GM21723 (cell line): Measurements from ENCODE around the gene PHRF1.
"Not testable (repeated sequence)": the region's sequence is repeated elsewhere in the genome, so short reads cannot be mapped to it uniquely, and the experiment has no call there.

Experiments
- ATAC-seq: cut with Tn5 transposase; IDR thresholded peaks from one replicate; pipeline ENCODE4 v1.9.1; 2021; ENCODE audit warnings: mild to moderate bottlenecking, moderate library complexity; ENCODE audit not compliant: unreplicated experiment

The PHRF1 gene

DNA sequence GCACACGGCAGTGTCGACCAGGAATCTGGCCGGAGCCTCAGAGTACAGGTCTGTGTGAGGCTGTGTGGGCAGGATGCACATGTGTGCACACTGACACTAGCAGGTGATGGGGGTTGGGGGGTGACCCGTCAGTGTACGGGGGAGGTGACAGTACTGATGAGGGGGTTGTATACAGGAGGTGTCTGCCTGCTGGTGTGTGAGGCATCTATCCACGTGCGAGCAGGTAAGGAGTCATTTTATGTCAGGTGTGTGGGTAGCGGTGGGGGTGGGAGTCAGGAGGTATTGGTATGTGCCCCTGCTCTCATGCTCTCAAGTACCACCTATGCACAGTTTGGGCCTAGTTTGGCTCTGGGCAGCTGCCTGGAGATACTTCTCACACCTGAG is 4.5 kb upstream of the PHRF1 start:
- ATAC-seq: no peak

DNA sequence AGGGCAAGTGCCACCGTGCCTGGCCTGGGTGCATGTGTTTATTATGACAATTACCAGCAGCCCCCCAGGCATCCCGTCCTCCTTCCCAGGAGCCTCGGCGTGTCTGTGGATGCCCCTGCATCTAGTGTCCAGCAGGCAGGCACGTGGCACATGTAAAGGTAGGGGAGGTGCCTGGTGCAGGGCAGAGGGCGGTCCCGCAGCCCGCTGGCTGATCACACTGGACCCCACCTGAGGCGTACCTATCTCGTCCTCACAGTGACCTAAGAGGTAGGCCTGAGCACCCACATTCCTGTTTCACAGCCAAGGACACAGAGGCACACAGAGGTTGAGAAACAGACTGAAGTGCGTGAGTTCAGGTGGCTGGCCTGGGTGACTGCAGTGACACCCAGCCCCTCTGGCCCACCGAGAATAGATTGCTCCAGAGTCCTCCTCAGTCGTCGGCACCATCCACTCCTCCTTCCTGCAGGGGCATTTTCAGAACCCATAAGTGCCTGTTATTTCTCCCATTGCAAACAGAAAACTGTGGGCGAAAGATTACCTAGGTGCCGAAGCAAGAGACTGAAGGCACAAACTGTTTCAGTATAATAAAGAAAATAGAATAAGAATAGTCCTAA is 3.0 kb upstream of the PHRF1 start:
- ATAC-seq: no peak

DNA sequence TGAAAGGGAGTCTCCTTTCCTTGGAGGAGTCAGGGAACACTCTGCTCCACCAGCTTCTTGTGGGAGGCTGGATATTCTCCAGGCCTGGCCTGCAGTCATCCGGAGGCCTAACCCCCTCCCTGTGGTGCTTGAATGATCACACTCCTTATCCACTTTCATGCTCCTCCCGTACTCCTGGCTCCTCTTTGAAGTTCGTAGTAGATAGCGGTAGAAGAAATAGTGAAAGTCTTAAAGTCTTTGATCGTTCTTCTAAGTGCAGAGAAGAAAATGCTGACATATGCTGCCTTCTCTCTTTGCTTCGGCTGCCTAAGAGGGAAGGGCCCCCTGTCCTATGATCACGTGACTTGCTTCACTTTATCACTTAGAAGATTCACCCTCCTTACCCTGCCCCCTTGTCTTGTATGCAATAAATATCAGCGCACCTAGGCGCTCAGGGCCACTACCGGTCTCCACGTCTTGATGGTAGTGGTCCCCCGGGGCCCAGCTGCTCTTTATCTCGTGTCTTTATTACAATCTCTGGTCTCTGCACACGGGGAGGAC is 2.2 kb upstream of the PHRF1 start:
- not testable (repeated sequence) for ATAC-seq

DNA sequence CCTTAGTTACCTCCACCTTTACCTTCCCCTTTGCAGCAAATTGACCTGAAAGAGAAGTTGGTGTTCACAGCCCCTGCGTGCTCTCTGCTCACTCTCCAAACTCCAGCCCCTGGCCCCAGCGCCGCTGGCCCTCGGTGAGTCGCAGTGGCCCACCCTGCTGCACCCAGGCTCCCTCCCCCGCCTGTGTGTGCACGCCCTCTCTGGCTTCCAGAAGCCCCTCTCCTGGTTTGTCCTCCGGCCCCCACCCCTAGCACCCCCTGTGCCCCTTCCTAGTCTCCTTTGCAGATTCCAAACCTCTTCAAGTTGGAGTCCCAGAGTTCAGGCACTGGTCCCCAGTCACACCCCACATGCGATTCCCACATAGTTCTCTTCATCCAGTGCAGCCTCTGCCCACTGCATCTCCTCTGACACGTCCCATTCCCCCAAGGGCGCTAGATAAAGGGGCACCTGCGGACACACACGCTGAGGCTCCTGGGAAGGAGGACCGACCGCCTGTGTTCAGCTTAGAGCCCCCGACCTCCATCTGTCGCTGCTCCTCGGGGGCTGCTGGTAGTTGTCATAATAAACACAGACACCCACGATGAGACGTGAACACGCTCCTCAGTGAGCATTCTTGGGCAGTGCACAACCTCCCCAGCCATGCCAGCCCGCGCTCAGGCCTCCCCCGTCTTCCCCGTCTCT is 1.5 kb upstream of the PHRF1 start:
- ATAC-seq: peak; percentile 3

DNA sequence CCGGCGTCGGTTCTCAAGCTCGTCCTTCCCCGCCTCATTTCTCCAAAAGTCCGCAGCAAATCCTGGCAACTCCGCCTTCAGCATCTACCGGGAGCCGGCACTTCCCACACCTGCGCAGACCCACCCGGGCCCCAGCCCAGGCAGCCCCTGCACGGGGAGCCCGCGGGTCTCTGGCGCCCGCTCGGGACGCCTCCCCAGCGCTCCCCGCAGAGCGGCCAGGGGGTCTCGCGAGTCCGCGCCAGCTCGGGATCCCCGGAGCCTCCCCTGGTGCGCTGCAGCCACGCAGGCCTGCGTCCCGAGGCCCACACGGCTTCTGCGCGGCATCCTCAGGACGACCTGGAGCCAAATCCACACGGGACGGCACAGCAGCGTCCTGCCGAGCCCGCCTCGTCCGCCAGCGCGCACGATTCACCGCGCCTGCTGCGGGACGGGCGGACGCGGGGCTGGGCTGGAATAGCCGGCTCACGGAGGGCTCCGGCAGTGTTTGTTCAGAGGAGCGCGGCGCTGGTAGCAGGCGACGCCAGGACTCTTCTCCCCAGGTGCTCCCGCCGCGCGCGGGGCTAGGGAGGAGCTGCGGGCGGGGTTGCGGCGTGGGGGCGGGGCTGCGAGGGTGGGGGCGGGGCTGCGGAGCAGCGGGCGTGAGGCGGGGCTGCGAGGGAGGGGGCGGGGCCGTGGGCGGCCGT is 816 bp upstream of the PHRF1 start:
- ATAC-seq: peak; percentile 42

DNA sequence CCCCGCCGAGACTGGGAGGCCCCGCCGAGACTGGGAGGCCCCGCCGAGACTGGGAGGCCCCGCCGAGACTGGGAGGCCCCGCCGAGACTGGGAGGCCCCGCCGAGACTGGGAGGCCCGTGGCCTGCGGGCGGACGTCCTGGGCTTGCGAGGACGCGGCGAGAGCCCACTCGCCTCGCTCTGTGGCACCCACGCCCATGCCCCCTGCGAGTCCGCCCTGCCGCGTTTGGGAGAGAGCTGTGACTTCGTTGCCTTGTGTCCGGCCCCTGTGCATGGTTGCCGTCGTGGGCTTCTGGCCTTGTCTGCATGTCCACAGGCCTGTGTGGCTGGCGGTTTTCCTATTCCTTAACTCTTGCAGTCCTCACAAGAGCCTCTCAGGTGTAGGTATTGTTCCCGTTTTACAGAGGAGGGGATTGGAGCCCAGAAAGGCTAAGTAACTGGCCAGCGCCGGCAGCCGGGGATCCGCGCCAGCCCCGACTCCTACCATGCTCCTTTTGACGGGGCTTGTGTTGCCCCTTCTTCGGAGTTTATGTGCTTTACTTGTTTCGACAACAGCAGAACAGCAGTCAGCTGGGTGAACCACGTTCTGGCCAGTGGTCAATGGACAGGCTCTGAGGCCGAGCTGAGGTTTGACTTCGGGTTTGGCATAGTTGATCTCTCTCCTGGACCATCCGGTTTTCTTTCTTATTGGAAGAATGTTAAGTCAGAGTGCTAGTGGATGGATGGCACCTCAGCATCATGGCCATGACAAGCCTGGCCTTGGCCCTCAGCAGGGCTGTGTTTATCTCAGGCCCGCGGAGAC is 741 bp downstream of the PHRF1 start:
- no peak for ATAC-seq

DNA sequence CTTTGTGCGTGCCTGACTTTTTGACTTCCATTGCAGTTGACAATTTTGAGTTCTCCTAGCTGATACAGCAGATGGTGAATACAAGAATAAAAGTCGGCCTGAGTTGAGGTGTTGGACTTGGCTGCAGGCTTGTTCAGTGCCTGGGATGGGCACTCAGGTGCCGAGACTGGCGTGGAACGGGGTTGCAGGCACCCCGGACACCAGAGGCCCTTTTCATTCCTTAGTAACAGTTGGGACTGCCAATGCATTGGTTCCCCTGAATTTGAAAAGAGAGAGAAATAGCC is 1.3 kb downstream of the PHRF1 start:
- ATAC-seq: no peak

DNA sequence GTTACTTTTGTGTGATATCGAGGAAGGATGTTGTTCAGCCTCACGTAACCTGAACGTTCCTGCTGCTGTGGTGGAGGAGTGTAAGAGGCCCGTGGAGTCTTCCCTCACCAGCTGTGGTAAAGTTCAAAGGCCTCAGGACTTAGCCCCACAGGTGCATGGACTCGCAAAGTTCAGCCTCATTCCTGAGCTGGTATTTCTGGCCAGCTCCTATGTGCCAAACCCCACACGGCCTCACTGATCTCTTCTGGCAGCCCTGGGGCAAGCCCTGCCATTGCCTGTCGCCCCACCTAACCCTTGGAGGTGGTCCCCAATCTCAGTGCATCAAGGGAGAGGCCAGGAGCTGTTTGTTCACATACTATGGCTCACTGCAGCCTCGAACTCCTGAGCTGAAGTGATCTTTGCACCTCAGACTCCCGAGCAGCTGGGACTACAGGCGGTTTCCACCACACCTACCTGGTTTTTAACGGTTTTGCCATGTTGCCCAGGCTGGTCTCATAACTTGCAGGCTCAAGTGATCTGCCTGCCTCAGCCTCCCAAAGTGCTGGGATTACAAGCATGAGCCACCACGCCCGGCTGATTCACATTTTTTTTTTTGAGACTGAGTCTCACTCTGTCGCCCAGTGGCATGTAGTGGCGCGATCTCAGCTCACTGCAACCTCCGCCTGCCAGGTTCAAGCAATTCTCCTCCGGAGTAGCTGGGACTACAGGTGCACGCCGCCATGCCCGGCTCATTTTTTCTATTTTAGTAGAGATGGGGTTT is 2.2 kb downstream of the PHRF1 start:
- no peak for ATAC-seq

DNA sequence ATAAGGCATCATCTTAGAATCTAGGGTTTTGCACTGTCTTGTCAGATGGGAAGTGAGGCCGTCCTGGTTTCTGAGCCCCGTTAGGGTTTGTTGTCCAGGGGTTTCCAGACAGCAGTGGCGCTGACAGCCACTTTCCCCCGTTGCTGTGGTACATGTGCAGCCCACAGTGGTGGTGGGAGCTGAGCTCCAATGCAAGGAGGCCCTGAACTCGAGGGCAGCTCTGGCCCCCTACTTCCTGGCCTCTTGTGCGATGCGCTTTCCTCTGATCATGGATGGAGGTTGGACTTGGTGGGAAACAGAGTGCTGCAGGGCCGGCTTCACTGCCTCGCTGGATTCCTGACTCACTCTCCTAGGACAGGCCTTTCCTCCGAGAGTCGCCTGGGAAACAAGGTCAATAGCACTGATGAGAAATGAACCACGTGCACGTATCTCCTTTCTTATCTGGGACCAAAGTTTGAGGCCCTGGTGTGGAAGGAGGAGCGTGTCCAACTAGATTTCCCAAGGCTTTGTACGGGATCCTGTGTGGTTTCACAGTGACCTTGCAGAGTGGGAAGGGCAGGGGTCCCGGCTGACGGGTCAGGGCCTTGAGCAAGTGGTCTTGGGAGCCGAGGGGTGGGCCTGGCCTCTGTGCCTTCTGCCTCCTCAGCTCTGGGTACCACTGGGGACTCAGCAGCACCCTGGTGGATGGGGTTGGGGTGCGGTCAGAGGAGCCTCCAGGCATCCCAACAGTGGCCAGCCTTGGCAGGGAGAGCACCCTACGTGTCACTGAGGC is 3.7 kb downstream of the PHRF1 start:
- ATAC-seq: no peak

DNA sequence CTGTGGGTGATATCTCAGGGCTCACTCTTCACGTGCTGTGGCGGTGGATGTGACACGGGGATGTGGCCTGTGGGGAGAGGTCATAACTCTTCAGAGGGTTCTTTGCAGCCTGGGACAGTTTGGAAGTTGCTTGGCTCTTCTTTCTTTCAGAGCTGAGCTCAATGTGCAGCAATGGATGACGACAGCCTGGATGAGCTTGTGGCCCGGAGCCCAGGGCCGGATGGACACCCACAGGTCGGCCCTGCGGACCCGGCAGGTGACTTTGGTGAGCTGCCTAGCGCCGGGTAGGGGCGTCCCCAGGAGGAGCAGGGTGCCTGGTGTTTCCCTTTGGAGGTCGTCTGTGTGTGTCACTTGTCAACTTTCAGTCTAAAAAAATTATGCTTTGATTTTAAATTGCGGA is 5.1 kb downstream of the PHRF1 start:
- no peak for ATAC-seq

DNA sequence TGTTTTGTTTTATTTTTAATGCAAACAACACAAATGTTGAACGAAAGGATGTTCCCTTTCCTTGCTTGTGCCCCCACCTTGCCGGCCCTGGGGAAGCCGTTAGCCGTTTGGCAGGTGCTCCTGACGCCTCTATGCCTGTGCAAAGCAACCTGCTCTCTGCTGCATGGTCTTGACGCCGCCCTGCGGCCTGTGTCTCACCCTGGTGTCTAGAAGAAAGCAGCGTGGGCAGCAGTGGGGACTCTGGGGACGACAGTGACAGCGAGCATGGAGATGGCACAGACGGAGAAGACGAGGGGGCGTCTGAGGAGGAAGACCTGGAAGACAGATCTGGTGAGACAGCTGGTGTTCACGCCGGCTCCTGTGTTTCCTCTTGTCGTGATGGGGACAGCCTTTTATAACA is 5.5 kb downstream of the PHRF1 start:
- no peak for ATAC-seq

DNA sequence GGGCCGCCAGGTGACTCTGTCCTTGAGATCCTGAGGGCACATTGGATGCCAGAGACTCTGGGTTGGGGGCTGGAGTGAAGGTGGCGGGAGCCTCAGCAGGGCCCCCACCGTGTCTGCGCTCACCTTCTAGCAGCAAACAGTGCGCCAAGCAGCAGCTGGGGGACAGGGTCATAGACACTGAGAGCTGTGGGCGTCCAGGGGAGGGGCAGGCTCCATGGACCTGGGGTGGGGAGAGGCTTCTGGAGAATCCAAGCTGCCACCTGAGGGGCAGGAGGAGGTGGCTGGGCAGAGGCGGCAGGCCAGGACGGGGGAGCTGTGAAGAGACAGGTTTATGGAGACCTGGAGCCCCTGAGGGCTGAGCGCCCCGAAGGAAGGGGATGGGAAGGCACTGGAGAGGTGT is 8.0 kb downstream of the PHRF1 start:
- ATAC-seq: no peak

DNA sequence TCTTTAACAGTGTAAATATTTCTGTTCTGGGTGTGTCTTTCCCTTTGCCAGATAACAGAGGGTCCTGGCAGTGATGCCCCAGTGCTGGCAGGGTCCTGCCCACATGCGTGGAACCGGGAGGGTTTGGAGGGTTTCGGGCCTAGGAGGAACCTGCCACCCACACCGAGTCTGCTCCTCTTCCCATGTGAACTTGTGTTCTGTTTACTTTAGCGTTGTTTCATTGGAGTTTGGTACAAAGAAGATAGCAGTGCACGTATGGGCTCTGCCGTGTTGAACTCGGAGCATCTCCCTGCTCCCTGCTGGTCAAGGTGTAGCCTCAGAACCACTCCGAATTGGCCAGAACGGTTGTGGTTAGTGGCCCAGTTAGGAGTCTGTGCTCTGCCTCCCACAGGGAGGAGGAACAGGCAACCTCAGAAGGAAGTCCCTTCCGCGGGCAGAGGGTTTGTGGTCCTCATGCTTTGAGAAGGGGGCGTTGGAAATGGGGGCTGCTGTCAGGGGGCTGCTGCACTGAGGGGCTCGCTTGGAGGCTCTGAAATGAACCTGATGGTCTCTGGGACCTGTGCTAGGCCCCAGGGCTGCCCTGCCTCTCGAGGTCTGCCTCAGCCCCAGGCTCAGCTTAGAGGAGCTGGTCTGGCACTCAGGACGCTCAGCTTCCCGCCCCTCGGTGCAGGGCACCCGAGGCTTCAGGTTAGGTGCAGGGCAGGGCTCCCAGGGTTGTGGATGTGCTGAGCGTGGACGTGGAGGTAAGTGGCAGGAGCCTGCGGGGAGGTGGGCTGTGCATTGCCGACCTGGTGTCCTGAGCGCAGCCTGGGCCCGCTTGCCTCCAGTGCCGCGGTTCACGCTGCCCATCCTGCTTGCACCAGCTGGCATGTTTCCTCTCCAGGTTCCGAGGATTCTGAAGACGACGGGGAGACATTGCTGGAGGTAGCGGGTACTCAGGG is 10.4 kb downstream of the PHRF1 start:
- no peak for ATAC-seq

DNA sequence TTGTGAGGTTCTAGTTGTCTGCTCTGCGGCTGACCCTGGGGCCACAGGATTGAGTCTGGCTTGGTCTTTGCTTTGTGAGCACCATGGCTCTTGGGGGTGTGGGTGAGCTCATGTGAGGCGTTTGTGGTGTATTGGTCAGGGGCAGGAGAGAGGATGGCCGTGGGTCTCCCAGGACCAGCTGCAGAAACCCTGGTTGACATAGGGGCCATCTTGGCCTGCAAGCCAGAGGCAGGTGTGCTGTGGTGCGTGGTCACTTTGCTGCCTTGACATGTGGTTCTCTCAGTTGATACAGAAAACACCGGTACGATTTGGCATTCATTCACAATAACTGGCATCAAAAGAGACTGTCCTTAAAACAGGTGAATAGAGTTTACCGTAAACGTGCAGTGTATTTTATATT is 11.3 kb downstream of the PHRF1 start:
- ATAC-seq: no peak

DNA sequence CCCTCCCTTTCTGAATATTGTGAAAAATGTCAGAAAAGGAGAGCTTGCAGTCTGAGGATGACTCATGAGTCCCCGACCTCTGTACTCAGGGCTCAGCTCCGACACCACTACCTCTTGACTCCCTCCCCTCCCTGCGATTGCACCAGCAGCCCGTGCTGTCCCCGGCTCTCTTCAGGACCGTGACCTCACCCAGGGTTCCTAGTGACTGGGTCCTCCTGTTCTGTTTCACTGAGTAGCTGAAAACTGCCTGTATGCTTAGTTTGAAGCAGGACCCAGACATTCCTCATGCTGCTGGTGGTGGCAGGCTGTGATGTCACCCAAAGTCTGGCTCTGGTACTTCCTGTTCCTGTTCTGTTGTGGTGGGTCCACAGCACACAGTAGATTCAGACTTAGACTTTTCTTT is 11.7 kb downstream of the PHRF1 start:
- no peak for ATAC-seq

DNA sequence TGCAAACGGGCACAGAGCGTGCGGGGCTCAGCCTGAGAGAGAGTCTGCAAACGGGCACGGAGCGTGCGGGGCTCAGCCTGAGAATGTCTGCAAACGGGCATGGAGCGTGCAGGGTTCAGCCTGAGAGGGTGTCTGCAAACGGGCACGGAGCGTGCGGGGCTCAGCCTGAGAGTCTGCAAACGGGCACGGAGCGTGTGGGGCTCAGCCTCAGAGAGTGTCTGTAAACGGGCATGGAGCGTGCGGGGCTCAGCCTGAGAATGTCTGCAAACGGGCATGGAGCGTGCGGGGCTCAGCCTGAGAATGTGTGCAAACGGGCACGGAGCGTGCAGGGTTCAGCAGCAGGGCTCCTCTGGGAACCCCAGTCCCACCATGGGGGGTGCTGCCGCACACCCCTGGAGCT is 13.5 kb downstream of the PHRF1 start:
- no peak for ATAC-seq

DNA sequence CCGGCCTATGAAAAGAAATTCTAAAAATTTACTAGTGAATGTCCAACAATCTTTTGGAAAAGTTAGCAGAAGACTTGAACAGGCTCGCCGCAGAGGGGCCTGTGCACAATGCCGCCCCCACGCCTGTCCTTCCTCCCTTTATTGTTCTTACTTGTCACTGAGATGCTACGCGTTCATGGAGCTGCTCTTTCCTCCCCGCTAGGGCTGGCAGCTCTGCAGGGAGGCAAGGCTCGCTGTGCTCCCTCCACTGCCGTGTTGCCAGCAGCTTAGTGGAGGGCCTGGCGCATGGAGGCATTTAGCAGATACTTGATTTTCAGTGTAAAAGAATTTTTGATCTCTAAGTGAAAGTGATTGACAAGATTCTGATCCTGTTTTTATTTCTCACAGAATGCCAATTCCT is 14.7 kb downstream of the PHRF1 start:
- no peak for ATAC-seq

DNA sequence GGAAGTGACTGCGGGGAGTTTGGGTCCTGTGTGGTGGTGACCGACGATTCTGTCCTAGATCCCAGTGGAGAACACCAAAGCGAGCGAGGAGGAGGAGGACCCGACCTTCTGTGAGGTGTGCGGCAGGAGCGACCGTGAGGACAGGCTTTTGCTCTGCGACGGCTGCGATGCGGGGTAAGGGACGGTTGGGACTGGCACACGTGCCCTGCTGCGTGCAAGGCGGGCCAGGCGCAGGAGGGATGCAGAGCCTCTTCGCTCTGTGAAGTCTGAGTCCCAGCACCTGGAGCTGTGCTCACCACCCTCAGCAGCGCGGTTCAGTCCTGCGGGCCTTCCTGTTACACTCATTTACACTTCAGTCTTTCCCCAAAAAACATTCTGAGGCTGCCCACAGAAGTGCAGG is 16.2 kb downstream of the PHRF1 start:
- no peak for ATAC-seq

DNA sequence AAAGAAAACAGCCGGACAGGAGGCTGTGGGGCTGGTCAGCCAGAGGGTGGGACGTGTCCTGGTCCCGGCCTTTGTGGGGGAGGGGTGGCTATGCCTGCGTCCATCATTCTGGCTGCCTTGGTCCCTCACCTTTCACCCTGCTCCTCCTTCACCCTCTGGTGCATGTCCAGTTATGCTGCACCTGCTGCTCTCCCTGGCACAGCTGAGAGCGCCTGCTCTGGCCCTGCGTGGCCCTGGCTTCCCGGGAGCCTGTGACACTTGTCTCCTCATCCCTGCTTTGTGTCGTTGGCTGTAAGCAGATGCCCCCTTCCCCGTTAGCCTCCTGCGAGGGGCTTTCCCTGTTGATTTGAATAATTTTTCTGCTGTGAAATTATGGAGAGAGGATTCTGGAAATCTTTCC is 16.6 kb downstream of the PHRF1 start:
- no peak for ATAC-seq
